OCI-LY3 (cell line): ENCODE measurements around the gene MACROD2.

Source experiments
- H2AFZ ChIP-seq: fragments of 200-600, 300-600 bp; shearing (Covaris generic); 2 replicates; pipeline ENCODE4 v1.6.0; 2014; ENCODE audit warnings: antibody characterized with exemption, low read depth, low read length
- H3K27ac ChIP-seq: fragments of 200-600, 300-600 bp; sonication (generic); 2 replicates; pipeline ENCODE4 v1.5.1; 2014; ENCODE audit warnings: mild to moderate bottlenecking, low read length, moderate library complexity, mixed read lengths
- H3K27me3 ChIP-seq: fragments of 200-600, 300-600 bp; sonication (generic); 2 replicates; pipeline ENCODE4 v1.6.1; 2014; ENCODE audit warnings: low read depth, low read length, mixed read lengths
- H3K36me3 ChIP-seq: fragments of 200-600, 300-600 bp; sonication (generic); replicated peaks from 2 replicates; pipeline ENCODE3; 2014; ENCODE audit warnings: low read depth, low read length, mixed read lengths
- H3K4me1 ChIP-seq: fragments of 300-600, 200-600 bp; sonication (generic); 2 replicates; pipeline ENCODE4 v1.6.1; 2014; ENCODE audit warnings: low read length, mixed read lengths
- H3K4me2 ChIP-seq: fragments of 200-600, 300-600 bp; sonication (generic); 2 replicates; pipeline ENCODE4 v1.6.1; 2014; ENCODE audit warnings: low read length, mixed read lengths
- H3K4me3 ChIP-seq: fragments of 300-600, 200-600 bp; sonication (generic); 2 replicates; pipeline ENCODE4 v1.5.1; 2014; ENCODE audit warnings: antibody characterized with exemption, mild to moderate bottlenecking, low read length, moderate library complexity
- H3K79me2 ChIP-seq: fragments of 300-600, 200-600 bp; shearing (Covaris generic); 2 replicates; pipeline ENCODE4 v1.6.1; 2014; ENCODE audit warnings: mild to moderate bottlenecking, low read length, mixed read lengths
- H3K9ac ChIP-seq: fragments of 300-600, 200-600 bp; shearing (Covaris generic); 2 replicates; pipeline ENCODE4 v1.6.0; 2014; ENCODE audit warnings: mild to moderate bottlenecking, low read length, moderate library complexity
- H3K9me3 ChIP-seq: fragments of 200-600, 300-600 bp; shearing (Covaris generic); 2 replicates; pipeline ENCODE4 v1.6.1; 2014; ENCODE audit warnings: low read length, mixed read lengths; ENCODE audit not compliant: insufficient read depth
- H4K20me1 ChIP-seq: fragments of 200-600, 300-600 bp; sonication (generic); 2 replicates; pipeline ENCODE4 v1.6.1; 2016; ENCODE audit warnings: low read length, mixed read lengths; ENCODE audit not compliant: insufficient read depth
- CTCF ChIP-seq: fragments of 200-600, 300-600 bp; sonication (generic); IDR thresholded peaks from 2 replicates; pipeline ENCODE4 v1.5.1; 2014; ENCODE audit warnings: antibody characterized with exemption, low read length, low read depth
- EZH2phosphoT487 ChIP-seq: fragments of 200-600 bp; shearing (Covaris generic); IDR thresholded peaks from 2 replicates; pipeline ENCODE4 v1.6.1; 2018; ENCODE audit warnings: antibody characterized with exemption, mixed run types, low read depth

Gene MACROD2

DNA sequence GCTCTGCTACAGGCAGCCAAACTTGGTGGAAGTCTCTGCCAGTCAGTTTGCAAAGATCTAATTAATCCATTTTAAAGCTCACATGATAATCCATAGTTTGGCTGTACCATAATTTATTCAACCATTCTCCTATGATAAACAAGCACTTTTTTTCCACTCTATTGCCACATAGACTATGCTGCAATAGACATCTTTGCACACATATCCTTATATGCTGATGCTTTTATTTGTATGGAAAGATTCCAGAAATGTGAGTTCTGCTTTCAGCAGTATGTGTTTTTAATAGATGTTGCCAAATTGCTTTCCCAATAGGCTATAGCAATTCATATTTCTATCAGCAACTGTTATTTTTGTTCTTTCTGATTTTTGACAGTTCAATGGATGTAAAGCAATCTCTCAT, 1950.0 kb downstream of the MACROD2 start:
- TF ChIP-seq EZH2phosphoT487 = no peak
- TF ChIP-seq CTCF = no peak
- H3K27me3 ChIP-seq = no peaks in the 10 kb centered on the region
- H3K27ac ChIP-seq = no peak overlapping the region
- no peak overlapping the region for H3K9ac ChIP-seq
- peaks cover 43% of the 10 kb centered on the region for H3K36me3 ChIP-seq
- no peaks in the 10 kb centered on the region for H3K4me1 ChIP-seq
- peaks cover 40% of the 10 kb centered on the region for H4K20me1 ChIP-seq
- no peak overlapping the region for H3K4me2 ChIP-seq
- H2AFZ ChIP-seq = no peak overlapping the region
- H3K79me2 ChIP-seq = peaks cover 82% of the 10 kb centered on the region
- H3K4me3 ChIP-seq = no peak overlapping the region
- 0 out of 2 replicates have a peak, but pooled peaks cover 8% of the 10 kb centered on the region for H3K9me3 ChIP-seq

- no peak overlapping the region for H3K27ac ChIP-seq
- peaks cover 44% of the 10 kb centered on the region for H3K36me3 ChIP-seq
- no peaks in the 10 kb centered on the region for H3K9me3 ChIP-seq
- H3K4me2 ChIP-seq = no peak overlapping the region
- H3K27me3 ChIP-seq = no peaks in the 10 kb centered on the region
- no peak overlapping the region for H3K4me3 ChIP-seq
- no peak for TF ChIP-seq CTCF
- no peak for TF ChIP-seq EZH2phosphoT487
- H2AFZ ChIP-seq = no peak overlapping the region
- H3K9ac ChIP-seq = no peak overlapping the region
- H3K4me1 ChIP-seq = peaks cover 10% of the 10 kb centered on the region
- H3K79me2 ChIP-seq = peaks cover 88% of the 10 kb centered on the region
- H4K20me1 ChIP-seq = peaks cover 60% of the 10 kb centered on the region
Observed at GRCh38 chr20:15949391-15949790, 1954.1 kb downstream of the MACROD2 start.

DNA sequence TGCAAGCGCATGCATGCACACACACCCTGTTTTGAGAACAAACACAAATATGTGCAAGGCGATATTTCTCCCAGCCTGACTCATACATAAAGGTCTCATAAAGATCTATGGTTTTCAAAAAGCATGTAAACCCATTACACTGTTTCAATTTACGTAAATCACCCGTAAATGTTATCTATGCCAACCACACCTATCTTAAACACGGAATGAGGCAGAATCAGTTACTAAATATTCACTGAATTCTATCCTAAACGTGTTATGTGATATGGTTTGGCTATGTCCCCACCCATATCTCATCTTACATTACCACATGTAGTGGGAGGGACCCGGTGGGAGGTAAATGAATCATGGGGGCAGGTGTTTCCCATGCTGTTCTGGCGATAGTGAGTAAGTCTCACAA, 1956.3 kb downstream of the MACROD2 start:
- Histone ChIP-seq H3K27me3 (no peaks in the 10 kb centered on the region), H3K79me2 (peaks cover 91% of the 10 kb centered on the region), H3K4me3 (no peak overlapping the region), H3K4me2 (no peak overlapping the region), H3K36me3 (peaks cover 61% of the 10 kb centered on the region), H3K9ac (no peak overlapping the region), H3K27ac (no peak overlapping the region), H4K20me1 (peaks cover 67% of the 10 kb centered on the region), H3K4me1 (peaks cover 10% of the 10 kb centered on the region), H3K9me3 (no peaks in the 10 kb centered on the region), H2AFZ (no peak overlapping the region)
- TF ChIP-seq EZH2phosphoT487 (no peak), CTCF (no peak)

GRCh38 chr20:15958142-15958541, 1962.8 kb downstream of the MACROD2 start:
- no peak overlapping the region for H3K4me3 ChIP-seq
- no peak overlapping the region for H3K9ac ChIP-seq
- no peak overlapping the region for H2AFZ ChIP-seq
- H3K4me2 ChIP-seq = no peak overlapping the region
- H4K20me1 ChIP-seq = peaks cover 90% of the 10 kb centered on the region
- H3K27me3 ChIP-seq = no peaks in the 10 kb centered on the region
- H3K4me1 ChIP-seq = 0 out of 2 replicates have a peak, but pooled peaks cover 7% of the 10 kb centered on the region
- TF ChIP-seq CTCF (no peak), EZH2phosphoT487 (no peak)
- peaks cover 97% of the 10 kb centered on the region for H3K79me2 ChIP-seq
- peaks cover 47% of the 10 kb centered on the region for H3K36me3 ChIP-seq
- no peaks in the 10 kb centered on the region for H3K9me3 ChIP-seq
- H3K27ac ChIP-seq = no peak overlapping the region
